ENCODE data around the gene AIF1.
A peak's percentile ranks its signal among the peaks of the same experiment; 100 is the strongest.
"Not testable (repeated sequence)": the region's sequence is repeated elsewhere in the genome, so short reads cannot be mapped to it uniquely, and the experiment has no call there.

Gene AIF1

DNA sequence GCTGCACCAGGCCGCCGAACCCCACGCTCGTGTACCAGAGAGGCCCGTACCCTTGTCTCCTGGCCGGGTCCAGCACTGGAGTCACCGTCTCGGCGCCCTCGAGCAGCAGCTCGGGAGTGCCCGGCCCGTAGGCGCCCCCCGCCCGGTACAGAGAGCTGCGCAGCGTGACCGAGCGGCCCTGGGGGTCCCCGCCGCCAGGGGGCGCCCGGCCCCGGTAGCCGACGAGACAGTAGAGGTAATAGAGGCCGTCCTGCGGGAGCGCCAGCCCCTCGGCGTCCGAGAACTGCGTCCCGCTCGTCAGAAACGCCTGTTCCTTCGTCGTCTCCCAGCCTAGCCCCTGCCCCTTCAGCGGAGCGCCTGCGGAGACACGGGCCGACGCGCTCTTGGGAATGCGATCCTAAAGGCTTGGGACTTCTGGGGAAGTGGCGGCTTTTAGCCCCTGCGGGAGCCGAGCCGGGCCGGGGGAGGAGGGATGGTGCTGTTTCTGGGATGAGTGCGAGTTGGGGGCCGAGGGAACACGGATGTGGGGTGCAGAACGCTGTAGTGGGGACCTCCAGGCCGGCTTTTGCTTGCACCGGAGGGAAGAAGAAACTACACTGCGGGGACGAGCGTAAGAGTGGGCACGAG is 34.1 kb upstream of the AIF1 start:
- DNase-seq = peak in 49 of 51 donors; percentile 30 to 89 (median 73)

GRCh38 chr6:31581434-31582229 is 33.4 kb upstream of the AIF1 start:
- DNase-seq = peak in 9 of 51 donors; percentile 11 to 42 (median 22)

GRCh38 chr6:31582230-31582643 is 32.8 kb upstream of the AIF1 start, which contains the start of gene LTB:
Gene LTB (minus strand): TSS chr6:31582424. CDS start chr6:31582417, 7 bp downstream.
- DNase-seq = no peak

GRCh38 chr6:31585491-31585890 is 29.5 kb upstream of the AIF1 start:
- DNase-seq = no peak

DNA sequence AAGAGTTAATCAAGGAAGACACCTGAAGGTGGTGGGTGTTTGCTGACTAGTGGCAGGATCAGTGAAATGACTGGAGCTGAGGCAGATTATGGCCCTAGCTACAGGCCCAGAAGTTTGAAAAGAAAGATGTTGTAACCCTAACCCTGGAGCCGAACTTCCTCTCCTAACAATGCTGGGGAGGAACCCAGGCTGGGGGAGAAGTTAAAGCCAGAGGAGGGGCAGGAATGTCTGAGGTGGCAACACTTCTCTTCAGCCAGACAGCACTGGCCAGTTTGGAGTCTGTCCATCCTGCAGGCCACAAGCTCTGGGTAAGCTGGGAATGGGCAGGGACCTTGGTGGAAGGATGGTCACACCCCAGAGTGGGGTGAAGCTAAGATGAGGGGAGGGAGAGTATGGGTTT is 29.0 kb upstream of the AIF1 start, which contains the start of gene LST1:
Gene LST1 (plus strand): TSS at position 270 of the 400 bp plus-strand sequence. CDS start 1,023 bp downstream, outside the sequence.
- DNase-seq = peak in 4 of 51 donors; percentile 9 to 30 (median 21)

GRCh38 chr6:31586599-31587281 is 28.3 kb upstream of the AIF1 start:
- peak in 12 of 51 donors; percentile 6 to 56 (median 18) for DNase-seq

DNA sequence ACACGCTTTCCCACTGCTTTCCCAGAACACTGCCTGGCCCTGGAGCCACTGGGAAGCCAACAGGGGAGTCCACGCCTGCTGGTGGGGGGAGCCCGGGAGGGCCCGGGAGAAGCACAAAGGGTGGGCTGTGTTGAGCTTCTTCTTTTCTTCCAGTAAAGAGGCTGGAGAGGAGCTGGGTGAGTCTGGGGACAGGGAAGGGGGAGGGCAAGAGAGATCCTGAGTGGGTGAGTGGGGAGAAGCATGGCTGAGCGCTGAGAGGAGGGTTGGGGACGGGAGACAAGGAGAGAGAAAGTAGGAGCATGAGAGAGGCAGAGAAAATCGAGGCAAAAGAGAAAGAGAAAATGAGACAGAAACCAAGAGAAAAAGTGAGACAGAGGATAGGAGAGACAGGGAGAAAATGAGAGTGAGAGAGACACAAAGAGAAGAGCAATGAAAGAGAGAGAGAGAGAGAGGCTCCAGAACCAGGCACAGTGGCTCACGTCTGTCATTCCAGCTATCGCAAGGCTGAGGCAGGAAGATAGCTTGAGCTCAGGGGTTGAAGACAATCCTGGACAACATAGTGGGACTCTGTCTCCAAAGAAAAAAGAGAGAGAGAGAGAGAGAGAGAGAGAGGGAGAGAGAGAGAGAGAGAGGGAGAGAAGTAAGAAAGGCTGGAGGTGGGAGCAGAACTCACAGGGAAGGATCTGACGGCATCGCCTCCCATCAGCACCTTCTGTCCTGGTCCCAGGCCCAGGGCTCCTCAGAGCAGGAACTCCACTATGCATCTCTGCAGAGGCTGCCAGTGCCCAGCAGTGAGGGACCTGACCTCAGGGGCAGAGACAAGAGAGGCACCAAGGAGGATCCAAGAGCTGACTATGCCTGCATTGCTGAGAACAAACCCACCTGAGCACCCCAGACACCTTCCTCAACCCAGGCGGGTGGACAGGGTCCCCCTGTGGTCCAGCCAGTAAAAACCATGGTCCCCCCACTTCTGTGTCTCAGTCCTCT is 26.9 kb upstream of the AIF1 start:
- DNase-seq = no peak

GRCh38 chr6:31588871-31589650 is 26.0 kb upstream of the AIF1 start:
- no peak for DNase-seq

- DNase-seq = not testable (repeated sequence)
Observed at GRCh38 chr6:31590691-31591090, 24.3 kb upstream of the AIF1 start.

DNA sequence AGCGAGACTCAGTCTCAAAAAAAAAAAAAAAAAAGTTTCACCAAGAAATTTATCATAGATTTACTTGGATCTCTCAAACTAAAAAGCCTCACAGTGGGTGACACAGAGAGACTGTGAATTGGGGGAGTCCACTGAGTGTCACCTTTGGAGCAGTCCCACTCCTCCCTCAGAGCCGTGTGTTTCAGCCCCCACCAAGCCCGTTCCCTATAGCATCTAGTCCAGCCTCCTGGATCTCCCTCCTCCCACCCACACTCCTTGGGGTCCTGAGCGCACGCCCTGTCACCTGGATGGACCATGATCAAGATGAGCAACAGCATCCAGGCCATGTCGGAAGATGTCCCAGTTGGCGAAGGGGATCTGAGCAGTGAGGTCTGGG is 22.6 kb upstream of the AIF1 start:
- no peak for DNase-seq

DNA sequence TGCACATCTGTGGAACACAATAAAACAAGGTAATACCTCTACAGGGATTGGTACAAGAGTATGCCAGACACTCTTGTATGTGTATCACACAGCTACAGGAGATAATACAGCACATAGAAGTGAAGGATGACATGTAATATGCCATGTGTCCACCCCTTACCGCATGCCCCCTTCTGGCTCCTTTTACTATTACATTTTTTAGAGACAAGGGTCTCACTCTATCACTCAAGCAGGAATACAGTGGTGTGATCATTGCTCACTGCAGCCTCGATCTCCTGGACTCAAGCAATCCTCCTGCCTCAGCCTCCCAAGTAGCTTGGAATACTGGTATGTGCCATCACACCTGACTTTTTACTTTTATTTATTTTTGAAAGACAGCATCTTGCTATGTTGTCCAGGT is 18.0 kb upstream of the AIF1 start:
- DNase-seq = no peak

DNA sequence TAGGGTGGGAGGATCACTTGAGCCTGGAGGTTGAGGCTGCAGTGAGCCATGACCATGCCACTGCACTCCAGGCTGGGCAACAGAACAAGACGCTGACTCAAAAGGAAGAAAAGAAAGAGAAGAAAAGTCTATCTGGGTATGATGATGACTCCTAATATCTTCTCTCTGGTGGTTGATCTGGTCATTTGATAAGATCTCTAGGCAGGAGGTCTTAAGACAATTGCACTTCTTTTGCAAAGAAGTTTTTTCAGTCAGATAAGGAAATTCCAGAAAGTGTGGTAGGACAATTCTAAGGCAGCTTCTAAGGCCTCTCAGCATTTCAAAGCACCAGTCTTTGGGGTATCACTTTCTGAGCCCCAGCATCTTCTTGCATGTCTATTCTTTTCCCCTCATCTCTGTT is 7.7 kb upstream of the AIF1 start:
- no peak for DNase-seq

GRCh38 chr6:31609519-31610406 is 5.3 kb upstream of the AIF1 start:
- DNase-seq = no peak

DNA sequence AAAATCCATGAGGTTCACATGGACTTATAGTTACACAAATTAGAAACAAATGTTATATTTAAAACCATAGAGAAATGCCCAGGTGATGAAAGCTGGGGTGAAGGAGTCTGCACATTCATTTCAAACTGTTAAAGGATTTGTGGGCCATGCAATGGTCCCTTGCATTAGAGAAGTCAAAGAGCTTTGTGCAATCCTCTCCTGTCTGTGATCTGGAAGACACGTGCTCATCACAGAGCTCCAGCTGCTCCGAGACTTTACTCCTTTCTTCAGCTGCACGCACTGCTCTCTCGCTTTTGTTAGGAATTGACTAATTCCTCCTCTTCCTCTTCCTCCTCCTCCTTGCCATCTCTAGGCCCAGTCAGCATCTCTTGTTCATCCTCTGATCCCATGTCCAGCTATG is 4.1 kb upstream of the AIF1 start:
- DNase-seq = no peak

DNA sequence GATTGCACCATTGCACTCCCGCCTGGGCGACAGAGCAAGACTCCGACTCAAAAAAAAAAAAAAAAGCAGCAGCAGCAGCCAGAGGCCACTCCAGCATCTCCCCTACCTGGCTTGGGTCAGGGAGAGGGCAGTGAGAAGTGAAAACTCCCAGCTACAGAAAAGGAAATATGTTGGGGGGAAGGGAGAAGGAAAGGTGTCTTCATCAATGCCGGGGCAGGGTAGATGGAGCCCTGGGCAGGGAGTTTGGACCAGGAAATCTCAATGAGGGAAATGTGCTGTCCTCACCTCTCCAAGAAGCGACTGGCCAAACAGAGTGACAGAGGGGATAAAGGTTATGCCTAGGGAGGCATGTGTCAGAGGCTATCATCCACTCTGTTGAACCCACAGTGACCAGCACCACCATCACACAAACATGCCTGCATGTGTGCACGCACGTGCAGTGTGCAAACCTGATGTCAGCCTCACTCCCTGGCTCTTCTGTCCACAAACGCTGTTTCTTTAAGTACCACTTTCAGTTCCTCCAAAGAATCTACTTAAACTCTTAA is 887 bp upstream of the AIF1 start:
- peak in 3 of 51 donors; percentile 7 to 18 (median 7) for DNase-seq

DNA sequence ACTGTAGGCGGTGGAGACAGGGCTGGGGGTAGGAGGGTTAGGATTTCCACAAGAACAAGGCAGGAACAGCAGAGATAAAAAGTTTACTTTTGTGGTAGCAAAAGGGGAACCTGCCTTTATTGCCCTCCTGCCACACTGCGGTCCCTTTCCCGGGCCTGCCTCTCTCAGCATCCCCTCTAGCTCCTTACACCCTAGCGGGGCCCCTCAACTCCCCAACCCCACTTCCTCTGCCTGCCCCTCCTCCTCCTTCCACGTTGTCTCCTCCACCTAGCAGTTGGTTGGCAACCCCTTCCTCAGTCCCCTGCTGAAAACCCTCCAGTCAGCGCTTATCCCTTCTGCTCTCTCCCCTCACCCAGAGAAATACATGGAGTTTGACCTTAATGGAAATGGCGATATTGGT is 714 bp downstream of the AIF1 start:
- peak in 1 of 51 donors; percentile 10 for DNase-seq

DNA sequence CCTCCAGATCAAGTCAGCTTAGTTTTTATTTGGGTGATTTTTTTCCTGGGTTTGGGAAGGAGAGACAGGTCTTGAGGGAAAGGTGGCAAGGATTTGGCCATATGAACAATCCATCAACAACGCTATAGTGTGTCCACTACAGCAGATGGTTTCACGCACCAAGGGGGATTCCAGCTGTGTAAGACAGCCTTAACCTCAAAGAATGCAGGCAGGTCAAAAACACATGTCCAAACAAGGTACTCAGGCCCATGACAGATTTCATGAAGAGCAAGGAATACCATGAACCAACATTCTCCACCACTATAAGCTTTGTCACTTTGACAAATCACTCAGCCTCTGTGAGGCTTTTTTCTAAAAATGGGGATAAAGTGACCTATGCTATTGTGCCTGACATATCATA is 2.0 kb downstream of the AIF1 start:
- DNase-seq = no peak

DNA sequence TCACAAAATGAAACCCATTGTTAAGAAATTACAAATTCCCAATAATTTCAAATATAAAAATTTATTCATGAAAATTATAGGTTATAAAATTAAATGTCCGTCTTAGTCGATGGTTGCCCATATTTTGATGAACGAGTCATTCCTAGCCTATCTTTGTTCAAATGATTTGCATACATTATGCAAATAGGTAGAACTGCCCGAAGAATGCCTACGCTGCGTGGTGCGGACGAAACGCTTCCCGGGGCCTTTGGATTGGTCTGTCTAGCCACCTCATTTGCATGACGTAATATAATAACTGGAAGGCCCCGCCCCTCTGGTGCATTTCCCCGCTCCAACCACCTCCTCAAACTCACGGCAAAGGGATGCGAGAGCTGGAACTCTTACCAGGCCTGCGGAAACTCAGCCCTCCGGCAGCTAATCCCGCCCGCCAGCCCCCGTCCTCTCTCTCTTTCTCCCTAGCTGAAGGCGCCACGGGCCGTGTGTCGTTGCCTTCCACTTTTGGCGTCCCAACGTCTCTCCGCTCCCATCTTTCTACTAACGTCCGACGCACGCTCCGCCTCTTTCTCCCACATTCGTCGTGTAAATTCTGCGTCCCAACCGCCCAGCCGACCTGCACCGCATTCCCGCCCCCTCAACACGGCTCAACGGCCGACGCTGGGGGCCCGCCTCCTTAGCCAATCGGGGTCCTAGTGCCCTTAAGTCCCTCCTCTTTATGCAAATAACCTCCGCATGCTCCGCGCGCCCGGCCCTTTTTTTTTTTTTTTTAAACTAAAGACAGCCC is 5.0 kb downstream of the AIF1 start:
- peak in 50 of 51 donors; percentile 77 to 100 (median 97) for DNase-seq

Measured in hypothalamus (tissue), 51 donors.